Keratinocyte (primary cell): ENCODE results near the gene SNAPC4. TPM values are rescaled to one million over a fixed set of nuclear protein-coding genes. Genes with fewer than 3 reads are reported as not detected.

Experiments
- DNase-seq: peaks from one replicate; pipeline ENCODE4 v3.0.0-alpha.2; 2011; ENCODE audit warnings: low read depth, missing footprints, low spot score
- FAIRE-seq: peaks from 2 replicates; lab custom pipeline; 2011; peaks lifted over from hg19 to GRCh38; lab: Jason Lieb, UNC
- H2AFZ ChIP-seq: 2 replicates; pipeline ENCODE4 v1.6.0; 2012; ENCODE audit warnings: low read length, control low read depth, inconsistent platforms; ENCODE audit not compliant: control insufficient read depth
- H3K27ac ChIP-seq: 2 replicates; pipeline ENCODE4 v1.5.1; 2011; ENCODE audit warnings: low read length; ENCODE audit not compliant: control insufficient read depth, insufficient read depth
- H3K27me3 ChIP-seq: 3 replicates; pipeline ENCODE4 v1.6.0; 2011; ENCODE audit warnings: low read length; ENCODE audit not compliant: control insufficient read depth, insufficient read depth; ENCODE audit errors: extremely low read depth
- H3K36me3 ChIP-seq, 2 experiments: 2 replicates in 1 of 2; 3 replicates in 1 of 2; pipeline ENCODE4 v1.5.1; 2011; ENCODE audit warnings: low read length in 2 of 2, mild to moderate bottlenecking in 1 of 2; ENCODE audit not compliant: control insufficient read depth in 2 of 2, insufficient read depth in 2 of 2; ENCODE audit errors: extremely low read depth in 1 of 2
- H3K4me1 ChIP-seq: 3 replicates; pipeline ENCODE4 v1.5.1; 2011; ENCODE audit warnings: low read length; ENCODE audit not compliant: control insufficient read depth, insufficient read depth; ENCODE audit errors: extremely low read depth
- H3K4me2 ChIP-seq: 3 replicates; pipeline ENCODE4 v1.6.0; 2011; ENCODE audit warnings: low read depth, low read length; ENCODE audit not compliant: control insufficient read depth, insufficient read depth; ENCODE audit errors: extremely low read depth
- H3K4me3 ChIP-seq, 3 experiments: fragments of 200-600 bp in 1 of 3; sonication (generic) in 1 of 3; 2 replicates in 2 of 3; 3 replicates in 1 of 3; pipeline ENCODE4 v1.5.1; 2011 to 2016; ENCODE audit warnings: low read length in 3 of 3, mild to moderate bottlenecking in 3 of 3, control low read depth in 2 of 3, inconsistent platforms in 1 of 3, low read depth in 1 of 3, mixed read lengths in 1 of 3, mixed run types in 1 of 3, moderate library complexity in 1 of 3; ENCODE audit not compliant: control insufficient read depth in 2 of 3, insufficient read depth in 2 of 3; ENCODE audit errors: extremely low read depth in 1 of 3
- H3K79me2 ChIP-seq: 2 replicates; pipeline ENCODE4 v1.6.0; 2012; ENCODE audit warnings: low read length; ENCODE audit not compliant: control insufficient read depth, insufficient read depth
- H3K9ac ChIP-seq: 3 replicates; pipeline ENCODE4 v1.6.0; 2011; ENCODE audit warnings: low read length; ENCODE audit not compliant: control insufficient read depth, insufficient read depth; ENCODE audit errors: extremely low read depth
- H3K9me1 ChIP-seq: 3 replicates; pipeline ENCODE4 v1.6.0; 2011; ENCODE audit warnings: low read length; ENCODE audit not compliant: control insufficient read depth, insufficient read depth; ENCODE audit errors: extremely low read depth
- H3K9me3 ChIP-seq: 2 replicates; pipeline ENCODE4 v1.5.1; 2012; ENCODE audit warnings: low read depth, low read length; ENCODE audit not compliant: control insufficient read depth
- H4K20me1 ChIP-seq: 3 replicates; pipeline ENCODE4 v1.6.0; 2011; ENCODE audit warnings: low read length; ENCODE audit not compliant: control insufficient read depth, insufficient read depth; ENCODE audit errors: extremely low read depth
- EZH2 ChIP-seq: IDR thresholded peaks from one replicate; pipeline ENCODE4 v1.6.1; 2012; ENCODE audit warnings: inconsistent platforms, mild to moderate bottlenecking, low read length, moderate library complexity
- dilution Hi-C: fragments of 300-500 bp; cut with MboI; formaldehyde crosslinking; loops from one replicate; pipeline ENCODE4 v1.7.0; 2020; ENCODE audit warnings: low sequenced_read_pairs; ENCODE audit not compliant: extremely low pct_ligation_motif_present
- polyA plus RNA-seq, 5 experiments: library from polyadenylated mRNA; depleted of rRNA in 3 of 5; stranded (reverse) in 3 of 5; stranded (forward) in 1 of 5; unstranded in 1 of 5; fragments of >200 nt; gene quantifications; 1 replicate in 1 of 5; 2 replicates in 3 of 5; 3 replicates in 1 of 5; pipeline versions ENCODE4 v1.2.1 to v1.2.3, GENCODE V29; 2011 to 2012; ENCODE audit warnings: missing spikeins in 2 of 5, low read depth in 1 of 5, low replicate concordance in 1 of 5
- TF ChIP-seq, protein P1 (sequence below), 3 experiments: IDR thresholded peaks in 1 of 3; conservative IDR thresholded peaks in 1 of 3; optimal IDR thresholded peaks in 1 of 3; 2 replicates in 2 of 3; 3 replicates in 1 of 3; pipeline versions ENCODE3 to v1.5.1; 2011; ENCODE audit warnings: low read length in 3 of 3, mild to moderate bottlenecking in 3 of 3, moderate library complexity in 2 of 3, control low read depth in 1 of 3, inconsistent platforms in 1 of 3; ENCODE audit not compliant: insufficient read depth in 2 of 3; ENCODE audit errors: extremely low read depth in 1 of 3

SNAPC4 gene
- polyA plus RNA-seq, 1 donor (not counting 4 experiments of a cell fraction or from before 2014, with no cell fraction given) = 3.6 TPM

DNA sequence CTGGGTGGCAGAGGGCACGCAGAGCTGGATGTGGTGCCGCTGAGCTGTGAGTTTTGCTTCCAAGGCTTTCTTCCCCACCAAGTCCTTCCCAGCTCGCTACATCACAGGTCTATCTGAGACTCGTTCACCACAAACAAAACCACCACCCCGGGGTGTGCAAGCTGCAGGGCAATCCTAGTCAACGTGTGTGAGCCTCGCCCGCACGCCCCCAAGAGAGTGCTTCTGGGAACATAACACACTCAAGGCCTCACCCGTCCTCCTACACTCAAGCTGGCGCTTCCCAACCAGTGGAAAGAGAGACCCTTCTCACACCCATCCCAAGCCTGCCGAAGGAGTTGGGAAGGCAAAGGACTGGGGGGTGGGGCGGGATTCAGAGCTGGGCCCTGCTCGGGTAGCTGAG lies 10.6 kb downstream of the SNAPC4 start:
- TF ChIP-seq, protein P1, sequence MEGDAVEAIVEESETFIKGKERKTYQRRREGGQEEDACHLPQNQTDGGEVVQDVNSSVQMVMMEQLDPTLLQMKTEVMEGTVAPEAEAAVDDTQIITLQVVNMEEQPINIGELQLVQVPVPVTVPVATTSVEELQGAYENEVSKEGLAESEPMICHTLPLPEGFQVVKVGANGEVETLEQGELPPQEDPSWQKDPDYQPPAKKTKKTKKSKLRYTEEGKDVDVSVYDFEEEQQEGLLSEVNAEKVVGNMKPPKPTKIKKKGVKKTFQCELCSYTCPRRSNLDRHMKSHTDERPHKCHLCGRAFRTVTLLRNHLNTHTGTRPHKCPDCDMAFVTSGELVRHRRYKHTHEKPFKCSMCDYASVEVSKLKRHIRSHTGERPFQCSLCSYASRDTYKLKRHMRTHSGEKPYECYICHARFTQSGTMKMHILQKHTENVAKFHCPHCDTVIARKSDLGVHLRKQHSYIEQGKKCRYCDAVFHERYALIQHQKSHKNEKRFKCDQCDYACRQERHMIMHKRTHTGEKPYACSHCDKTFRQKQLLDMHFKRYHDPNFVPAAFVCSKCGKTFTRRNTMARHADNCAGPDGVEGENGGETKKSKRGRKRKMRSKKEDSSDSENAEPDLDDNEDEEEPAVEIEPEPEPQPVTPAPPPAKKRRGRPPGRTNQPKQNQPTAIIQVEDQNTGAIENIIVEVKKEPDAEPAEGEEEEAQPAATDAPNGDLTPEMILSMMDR (optimal IDR thresholded peaks at IDR 0.05 in 1 of 3, IDR thresholded peaks at IDR 0.05 in 1 of 3, conservative IDR thresholded peaks at IDR 0.05 in 1 of 3; ENCODE audit: extremely low read depth in 1 of 3, insufficient read depth in 2 of 3, low read length in 3 of 3) = peak in 1 of 3 experiments; percentile 20
- no peak for TF ChIP-seq EZH2
- no peak overlapping the region for H2AFZ ChIP-seq
- no peak for FAIRE-seq
- no peaks in the 10 kb centered on the region for H3K9me3 ChIP-seq
- peaks cover 2% of the 10 kb centered on the region for H4K20me1 ChIP-seq
- no peak overlapping the region for H3K4me2 ChIP-seq
- H3K9me1 ChIP-seq = no peaks in the 10 kb centered on the region
- dilution Hi-C loops = no loop called here
- no peak overlapping the region for H3K9ac ChIP-seq
- H3K36me3 ChIP-seq = peaks cover 36 to 56% of the 10 kb centered on the region in 2 experiments
- no peaks in the 10 kb centered on the region for H3K4me1 ChIP-seq
- no peak for DNase-seq
- no peaks in the 10 kb centered on the region for H3K27me3 ChIP-seq
- no peak overlapping the region for H3K4me3 ChIP-seq
- H3K79me2 ChIP-seq = no peaks in the 10 kb centered on the region
- no peak overlapping the region for H3K27ac ChIP-seq

DNA sequence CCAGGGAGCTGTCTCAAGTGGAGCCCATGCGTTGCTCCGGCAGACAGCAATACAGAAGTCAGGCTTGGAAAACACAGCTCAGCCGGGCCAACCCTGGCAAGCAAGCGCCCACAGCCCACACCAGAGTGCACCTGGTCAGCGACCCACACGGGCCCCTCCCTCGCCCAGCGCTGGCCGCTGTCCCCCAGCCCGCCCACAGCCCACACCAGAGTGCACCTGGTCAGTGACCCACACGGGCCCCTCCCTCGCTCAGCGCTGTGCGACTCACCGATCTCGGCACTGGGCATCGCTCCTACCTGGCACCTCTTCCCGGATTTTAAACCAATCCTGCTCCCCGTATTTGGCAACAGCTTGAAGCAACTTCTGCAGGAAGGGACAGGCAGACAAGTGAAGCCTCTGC lies 12.8 kb downstream of the SNAPC4 start:
- dilution Hi-C loops = no loop called here
- no peaks in the 10 kb centered on the region for H3K9me1 ChIP-seq

More for the DNA sequence above, 12.8 kb downstream of the SNAPC4 start:
- H3K4me1 ChIP-seq = no peaks in the 10 kb centered on the region
- no peaks in the 10 kb centered on the region for H3K27me3 ChIP-seq
- H3K4me2 ChIP-seq = no peak overlapping the region
- FAIRE-seq (no peak), DNase-seq (no peak)
- H3K27ac ChIP-seq = no peak overlapping the region
- peaks cover 2% of the 10 kb centered on the region for H4K20me1 ChIP-seq
- H3K36me3 ChIP-seq = peaks cover 35 to 53% of the 10 kb centered on the region in 2 experiments
- H3K79me2 ChIP-seq = no peaks in the 10 kb centered on the region
- no peak overlapping the region for H3K4me3 ChIP-seq
- no peaks in the 10 kb centered on the region for H3K9me3 ChIP-seq
- H2AFZ ChIP-seq = no peak overlapping the region
- no peak overlapping the region for H3K9ac ChIP-seq
- TF ChIP-seq, protein P1 (optimal IDR thresholded peaks at IDR 0.05 in 1 of 3, IDR thresholded peaks at IDR 0.05 in 1 of 3, conservative IDR thresholded peaks at IDR 0.05 in 1 of 3; ENCODE audit: extremely low read depth in 1 of 3, insufficient read depth in 2 of 3, low read length in 3 of 3) = no peak
- TF ChIP-seq EZH2 = no peak
